ENCODE measurements around the gene PTPRM.

Gene PTPRM

DNA sequence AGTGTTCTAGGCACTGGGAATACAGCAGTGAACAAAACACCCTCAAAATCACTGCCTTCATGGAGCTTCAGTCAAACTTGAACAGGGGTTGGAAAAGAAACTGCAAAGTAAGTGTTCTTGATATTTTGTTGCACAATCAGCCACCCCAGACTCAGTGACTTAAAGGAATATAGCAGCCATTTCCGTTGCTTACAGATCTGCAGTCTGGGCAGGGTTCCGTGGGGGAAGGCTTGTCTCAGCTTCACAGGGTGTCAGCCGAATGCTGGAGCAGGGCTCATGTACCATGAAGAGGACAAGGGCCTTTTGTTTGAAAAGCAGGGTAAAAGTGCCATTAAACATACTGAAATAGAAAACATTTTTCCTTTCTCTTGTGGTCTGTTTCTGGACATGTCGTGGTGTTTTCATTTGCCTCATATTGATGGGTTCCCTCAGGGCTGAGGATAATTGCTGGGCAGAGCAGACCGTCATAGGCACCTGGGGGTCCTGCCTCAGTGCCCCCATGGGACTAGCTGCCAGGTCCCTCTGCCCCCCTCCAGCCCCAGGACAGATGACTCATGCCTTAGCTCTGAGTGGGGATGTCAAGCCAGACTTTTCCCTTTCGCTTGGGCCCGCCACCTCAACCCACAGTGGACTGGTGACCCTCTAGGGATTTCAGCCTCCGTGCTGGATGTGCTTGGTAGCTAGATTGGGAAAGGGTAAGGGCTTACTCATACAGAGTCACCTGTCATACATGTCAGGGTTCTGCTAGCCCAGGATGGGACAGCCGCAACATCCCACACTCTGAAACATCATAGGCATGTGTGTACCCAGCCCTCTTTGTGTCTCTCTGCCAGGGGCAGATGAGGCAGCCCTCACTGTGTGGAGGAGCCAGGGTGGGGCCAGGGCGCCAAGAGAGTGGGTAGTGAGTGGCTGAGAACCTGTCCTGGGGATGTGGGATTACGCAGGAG, 96.5 kb downstream of the PTPRM start:
- DNase-seq (ENCODE audit: low read depth in 2 of 3, low spot score in 1 of 3): no peak

DNA sequence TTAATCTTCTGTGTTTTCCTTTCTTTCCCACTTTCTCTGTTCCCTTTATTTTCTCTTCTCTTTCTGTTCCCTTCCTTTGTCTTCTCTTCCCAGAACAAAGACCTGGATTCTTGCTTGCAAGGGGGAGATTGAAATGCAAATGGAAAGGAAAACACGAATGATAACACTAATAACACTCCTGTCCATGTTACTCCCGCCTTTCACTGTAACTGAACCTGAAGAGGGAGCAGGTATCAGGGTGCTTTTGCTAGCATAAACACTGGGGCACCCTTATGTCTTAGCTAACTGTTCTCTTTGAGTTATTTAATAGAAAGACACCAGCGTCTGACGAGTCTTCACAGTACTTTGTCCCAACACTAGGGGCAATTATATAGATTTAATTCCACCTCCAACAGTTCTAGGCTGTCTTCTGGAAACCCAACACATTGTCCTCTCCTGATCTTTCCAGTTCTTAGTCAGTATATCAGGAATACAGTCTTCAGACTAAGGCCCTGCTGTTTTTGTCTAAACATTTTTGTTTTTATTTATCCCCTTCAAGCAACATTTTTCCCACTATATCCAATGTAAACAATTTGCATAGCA, 99.2 kb downstream of the PTPRM start:
- no peak for DNase-seq (ENCODE audit: low read depth in 2 of 3, low spot score in 1 of 3)

DNA sequence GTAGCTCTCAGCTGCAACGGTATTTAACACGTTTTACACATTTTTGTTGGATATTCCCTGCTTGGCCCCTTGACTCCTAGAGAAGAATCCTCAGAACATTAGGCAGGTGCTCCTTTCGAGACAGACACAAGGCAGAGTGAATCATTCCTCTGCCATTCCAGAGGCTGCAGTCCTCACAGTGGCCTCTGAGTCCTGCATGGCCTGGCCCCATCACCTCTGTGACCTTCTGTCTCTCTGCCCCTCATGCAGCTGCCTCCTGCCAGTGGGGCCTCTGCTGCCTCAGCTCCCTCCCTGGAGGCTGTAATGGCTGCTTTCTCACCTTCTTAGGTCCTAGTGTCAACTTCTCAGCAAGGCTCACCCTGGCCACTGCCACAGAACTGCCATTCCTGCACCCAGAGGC, 101.3 kb downstream of the PTPRM start:
- DNase-seq (ENCODE audit: low read depth in 2 of 3, low spot score in 1 of 3): no peak

DNA sequence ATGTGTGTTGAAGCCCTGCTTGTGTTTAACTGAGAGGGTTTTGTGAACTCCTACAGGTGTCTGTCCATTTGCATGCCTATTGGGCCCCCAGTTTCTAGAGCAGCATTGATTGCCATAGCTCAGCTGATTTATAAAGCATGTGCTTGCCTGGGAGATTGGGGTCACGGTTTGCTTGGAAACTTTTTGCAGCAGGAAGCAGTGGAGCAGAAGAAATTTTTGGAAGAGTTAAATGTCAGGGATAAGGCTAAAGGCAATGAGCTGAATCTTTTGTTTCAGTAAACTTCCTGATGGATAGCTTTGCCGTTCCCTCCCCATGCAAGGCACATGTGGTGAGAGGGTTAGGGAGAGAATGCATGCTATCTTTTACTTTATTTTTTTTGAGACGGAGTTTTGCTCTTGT, 102.2 kb downstream of the PTPRM start:
- no peak for DNase-seq (ENCODE audit: low read depth in 2 of 3, low spot score in 1 of 3)

DNA sequence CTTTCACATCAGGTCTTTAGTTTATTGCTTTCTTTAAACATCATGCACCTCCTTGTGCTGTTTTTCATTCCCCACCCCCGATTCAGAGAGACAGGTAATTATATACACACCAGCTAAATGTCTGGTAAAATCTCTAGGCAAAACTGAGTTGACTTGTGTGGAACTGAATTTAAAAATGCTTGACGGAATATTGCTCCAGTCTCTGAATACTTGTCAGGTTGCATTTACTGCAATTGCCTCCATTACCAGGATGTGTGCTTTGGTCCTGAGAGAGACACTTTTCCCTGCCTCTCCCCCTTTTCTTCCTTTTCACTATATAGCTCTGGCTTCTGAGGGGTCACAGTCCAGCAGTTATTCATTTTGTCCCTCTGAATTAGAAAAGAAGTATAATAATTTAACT, 104.0 kb downstream of the PTPRM start:
- DNase-seq (ENCODE audit: low read depth in 2 of 3, low spot score in 1 of 3): no peak

DNA sequence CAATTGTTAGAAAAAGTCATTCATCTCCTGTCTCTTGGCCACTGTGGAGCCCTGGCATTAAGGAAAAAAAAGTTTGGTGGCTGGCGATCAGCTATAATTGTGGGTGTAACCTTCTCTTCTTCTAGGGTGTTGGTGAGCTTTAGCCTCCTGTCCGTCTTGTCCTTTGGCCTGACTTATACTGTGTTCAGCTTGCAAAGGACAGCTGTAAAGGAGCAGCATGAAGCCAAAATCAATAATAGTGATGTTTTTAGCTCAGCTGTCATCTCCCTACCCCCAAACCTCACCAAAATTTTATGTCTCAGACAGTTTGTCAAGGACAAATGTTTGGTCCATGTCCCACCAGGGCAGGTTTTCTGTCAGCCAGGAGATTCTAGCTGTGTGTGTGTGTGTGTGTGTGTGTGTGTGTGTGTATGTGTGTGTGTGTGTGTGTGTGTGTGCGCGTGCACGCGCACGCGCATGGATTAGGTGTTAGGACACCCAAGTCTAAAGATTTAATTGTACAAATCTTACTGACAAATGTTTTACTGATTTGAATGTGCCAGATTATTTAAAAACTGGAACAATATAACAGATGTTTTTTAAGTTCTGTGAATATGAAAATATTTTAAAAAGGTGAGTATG, 109.2 kb downstream of the PTPRM start:
- no peak for DNase-seq (ENCODE audit: low read depth in 2 of 3, low spot score in 1 of 3)

DNA sequence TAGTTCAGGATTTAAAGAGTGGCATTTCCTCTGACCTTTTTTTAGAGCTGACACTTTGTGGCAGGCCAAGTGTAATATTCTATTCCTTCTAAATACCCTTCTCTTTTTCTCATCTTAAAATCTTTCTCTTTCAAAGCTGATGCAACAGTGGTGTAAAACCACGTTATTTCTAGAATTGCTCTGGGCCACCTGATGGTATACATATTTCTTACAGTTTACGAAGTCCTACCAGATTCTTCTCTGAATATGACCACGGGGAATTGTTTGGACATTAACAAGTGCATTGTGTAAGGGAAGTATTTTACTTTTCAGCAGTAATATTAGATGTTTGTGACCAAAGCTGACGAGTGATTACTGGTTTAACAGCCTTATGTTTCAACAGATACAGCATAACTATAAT, 109.9 kb downstream of the PTPRM start:
- DNase-seq (ENCODE audit: low read depth in 2 of 3, low spot score in 1 of 3): no peak

DNA sequence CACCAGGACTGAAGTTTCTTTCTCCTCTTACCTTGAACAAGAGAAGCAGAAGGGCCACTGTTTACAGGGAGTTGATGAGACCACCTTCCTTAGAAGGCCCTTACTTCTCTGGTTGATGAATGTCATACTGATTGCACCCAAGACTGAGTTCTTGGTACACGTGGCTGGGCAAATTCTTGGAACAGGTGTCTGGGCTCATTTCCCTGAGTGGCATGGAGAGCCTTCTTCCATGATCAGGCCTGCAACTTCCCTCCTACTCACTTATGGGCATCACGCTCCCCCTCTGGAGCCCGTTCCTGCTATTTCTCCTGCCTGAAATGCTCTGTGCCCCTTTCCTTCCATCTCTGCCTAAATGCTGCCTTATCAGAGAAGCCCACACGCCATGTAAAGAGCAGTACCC, 110.3 kb downstream of the PTPRM start:
- DNase-seq (ENCODE audit: low read depth in 2 of 3, low spot score in 1 of 3): no peak

DNA sequence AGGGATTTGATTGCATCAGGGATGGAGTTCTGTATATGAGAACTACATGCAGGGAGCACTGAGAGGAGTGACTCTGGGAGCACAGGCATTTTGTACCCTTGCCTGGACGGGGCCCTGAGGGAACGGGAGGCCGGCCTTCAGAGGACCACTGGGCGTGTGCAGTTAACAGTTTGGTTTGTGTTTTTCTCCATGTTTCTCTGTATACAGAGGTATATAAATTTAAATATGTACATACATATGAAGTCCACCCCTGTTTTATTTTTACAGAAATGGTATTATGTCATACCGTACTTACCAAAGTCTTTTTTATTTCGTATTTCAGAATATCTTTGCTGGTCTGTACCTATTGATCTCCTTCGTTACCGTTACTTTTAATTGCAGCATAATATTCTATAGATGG, 111.3 kb downstream of the PTPRM start:
- no peak for DNase-seq (ENCODE audit: low read depth in 2 of 3, low spot score in 1 of 3)

DNA sequence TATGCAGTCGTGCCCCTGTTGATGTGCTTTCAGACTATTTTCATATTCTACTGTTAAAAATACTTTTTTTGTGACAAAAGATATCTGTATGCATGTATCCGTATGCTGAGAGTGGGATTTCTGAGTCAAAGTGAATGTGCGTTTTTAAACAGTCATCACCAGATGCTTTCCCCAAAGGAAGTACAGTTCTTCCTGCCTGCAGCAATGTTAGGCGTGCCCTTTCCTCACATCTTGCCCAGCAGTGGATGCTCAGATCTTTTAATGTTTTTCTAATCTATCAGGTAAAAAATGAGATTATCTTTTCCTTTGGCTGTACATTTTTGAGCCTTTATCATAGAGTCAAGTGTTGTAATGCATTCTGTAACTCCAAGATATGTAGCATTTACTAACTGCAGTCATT, 111.7 kb downstream of the PTPRM start:
- no peak for DNase-seq (ENCODE audit: low read depth in 2 of 3, low spot score in 1 of 3)

DNA sequence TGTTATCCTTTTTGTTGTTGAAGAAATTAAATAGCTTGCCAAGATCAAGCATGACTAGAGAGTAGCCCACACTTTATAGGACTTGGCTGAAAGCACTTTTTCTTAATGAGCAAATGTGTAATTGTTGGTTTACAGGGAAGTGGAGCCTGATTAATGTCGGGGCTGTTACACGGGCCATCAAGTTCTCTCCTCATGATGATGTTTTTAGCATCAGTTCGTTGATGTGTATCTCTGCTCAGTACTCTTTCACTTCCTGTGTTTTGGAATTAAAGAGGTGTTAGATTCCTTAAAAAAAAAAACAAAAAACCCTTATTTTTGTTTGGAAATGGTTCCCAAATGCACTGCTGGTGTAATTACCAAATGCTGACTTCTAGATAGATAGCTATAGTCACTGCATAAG, 114.2 kb downstream of the PTPRM start:
- no peak for DNase-seq (ENCODE audit: low read depth in 2 of 3, low spot score in 1 of 3)

DNA sequence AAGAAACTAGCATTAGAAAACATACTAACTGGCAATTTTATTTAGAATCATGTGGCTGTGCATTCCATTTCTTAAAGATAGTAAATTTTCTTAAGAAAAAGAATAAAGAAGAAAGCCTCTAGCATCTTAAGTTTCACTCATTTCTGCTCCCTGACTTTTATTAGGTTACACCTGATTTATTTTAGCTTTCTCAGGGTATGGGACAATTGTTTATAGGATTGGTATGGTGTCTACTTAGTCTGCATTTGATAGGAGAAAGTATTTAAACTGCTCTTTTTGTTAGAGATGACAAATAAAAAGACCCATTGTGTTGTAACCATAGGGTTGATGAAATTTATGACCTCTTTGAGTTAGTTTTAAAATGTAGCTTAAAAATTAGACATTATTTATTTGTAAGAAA, 115.2 kb downstream of the PTPRM start:
- no peak for DNase-seq (ENCODE audit: low read depth in 2 of 3, low spot score in 1 of 3)

DNA sequence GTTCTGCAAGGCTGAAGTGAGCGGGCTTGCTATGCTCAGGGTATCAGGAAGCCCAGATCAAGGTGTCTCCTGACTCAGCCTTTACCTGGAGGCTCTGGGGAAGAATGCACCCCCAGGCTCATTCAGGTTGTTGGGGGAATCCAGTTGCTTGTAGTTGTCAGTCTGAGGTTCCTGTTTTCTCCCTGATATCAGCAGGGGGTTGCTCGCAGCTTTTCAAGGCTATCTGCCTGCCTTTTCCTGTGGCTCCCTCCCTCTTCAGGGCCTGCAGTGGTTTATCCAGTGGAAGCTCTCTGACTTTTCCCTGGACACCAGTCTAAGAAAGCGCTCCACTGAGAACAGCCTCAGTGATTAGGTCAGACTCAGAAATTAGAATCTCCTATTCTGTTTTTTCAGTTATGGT, 116.6 kb downstream of the PTPRM start:
- no peak for DNase-seq (ENCODE audit: low read depth in 2 of 3, low spot score in 1 of 3)

DNA sequence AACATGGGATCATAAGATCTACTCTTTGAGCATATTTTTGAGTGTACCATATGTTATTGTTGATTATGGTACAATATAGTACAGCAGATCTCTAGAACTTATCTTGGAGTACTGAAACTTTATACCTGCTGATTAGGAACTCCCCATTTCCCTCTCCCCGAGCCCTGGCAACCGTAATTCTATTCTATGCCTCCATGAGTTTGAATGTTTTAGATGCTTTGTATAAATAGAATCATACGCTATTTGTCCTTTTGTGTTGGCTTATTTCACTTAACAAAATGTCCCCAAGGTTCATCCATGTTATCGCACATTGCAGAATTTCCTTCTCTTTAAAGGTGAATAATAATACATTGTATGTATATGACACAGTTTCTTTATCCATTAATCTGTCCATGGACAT, 117.2 kb downstream of the PTPRM start:
- DNase-seq (ENCODE audit: low read depth in 2 of 3, low spot score in 1 of 3): no peak

DNA sequence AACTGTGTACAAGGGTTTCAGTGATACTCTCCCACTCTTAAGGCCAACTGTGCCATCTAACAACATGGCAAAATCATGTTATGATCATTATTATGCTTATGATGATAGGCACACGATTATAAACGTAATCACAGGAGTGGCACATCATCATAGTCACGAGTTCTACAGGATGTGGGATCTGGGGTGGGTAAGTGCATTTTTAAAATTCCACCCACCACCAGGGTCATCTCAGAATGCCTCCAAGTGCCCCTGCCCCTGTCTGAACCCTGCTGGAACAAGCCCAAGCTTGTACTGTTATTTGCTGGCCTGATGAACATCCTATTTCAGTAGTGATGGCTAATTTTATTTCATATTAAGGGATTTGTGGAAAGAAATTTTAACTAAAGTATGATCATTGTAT, 117.8 kb downstream of the PTPRM start:
- DNase-seq (ENCODE audit: low read depth in 2 of 3, low spot score in 1 of 3): no peak

DNA sequence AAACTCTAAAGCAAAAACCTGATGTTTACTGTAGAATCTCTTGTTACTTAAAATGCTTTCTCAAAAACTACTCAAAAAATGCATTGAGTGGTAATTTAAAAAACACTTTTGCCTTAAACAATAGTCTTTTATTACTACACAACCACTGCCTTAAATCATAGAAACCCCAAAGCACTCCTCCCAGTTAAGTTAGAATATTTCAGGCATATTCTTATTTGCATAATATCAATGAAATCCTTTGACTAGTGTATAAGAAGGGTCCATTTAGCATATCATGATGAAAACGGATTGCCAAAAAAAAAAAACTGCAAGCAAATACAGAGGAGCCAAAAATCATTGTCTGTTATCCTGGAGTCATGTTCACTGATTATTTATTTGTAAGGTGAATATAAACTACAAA, 119.2 kb downstream of the PTPRM start:
- DNase-seq (ENCODE audit: low read depth in 2 of 3, low spot score in 1 of 3): no peak

DNA sequence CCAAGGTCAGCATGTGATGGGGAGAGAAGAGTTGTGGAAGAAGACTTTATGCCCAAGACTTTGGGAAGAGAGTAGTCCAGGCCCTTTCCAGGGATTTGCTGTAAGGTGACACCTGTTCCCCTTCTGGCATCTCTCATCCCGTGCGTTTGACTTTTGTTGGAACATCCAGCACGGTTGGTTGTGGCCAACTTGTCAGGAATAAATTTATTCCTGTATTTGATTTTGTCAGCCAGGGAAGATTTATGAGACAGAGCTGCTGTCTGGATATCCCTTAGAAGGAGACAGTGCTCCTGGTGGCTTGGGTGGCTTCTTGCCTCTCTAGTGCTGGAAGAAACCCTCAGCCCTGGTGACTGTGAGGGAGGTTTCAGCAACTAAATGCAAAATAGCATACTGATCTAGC, 121.5 kb downstream of the PTPRM start:
- DNase-seq (ENCODE audit: low read depth in 2 of 3, low spot score in 1 of 3): no peak

DNA sequence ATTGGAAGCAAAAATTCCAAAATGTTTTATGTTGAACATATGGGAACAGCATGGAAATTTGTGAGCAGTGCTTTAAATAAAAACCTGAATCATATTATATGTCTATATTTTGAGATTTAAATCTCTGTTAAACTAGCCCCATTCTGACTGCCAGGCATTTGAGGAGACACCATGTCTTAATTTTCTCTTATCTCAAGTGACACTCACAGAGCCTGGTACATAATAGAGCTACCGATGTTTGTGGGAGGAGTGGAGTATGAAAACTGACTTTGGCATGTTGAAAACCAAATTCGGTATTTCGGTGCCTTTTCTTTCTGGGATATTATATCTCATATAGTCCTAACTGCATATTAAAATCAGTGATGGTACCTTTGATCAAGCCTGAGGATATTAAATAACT, 124.1 kb downstream of the PTPRM start:
- DNase-seq (ENCODE audit: low read depth in 2 of 3, low spot score in 1 of 3): no peak

DNA sequence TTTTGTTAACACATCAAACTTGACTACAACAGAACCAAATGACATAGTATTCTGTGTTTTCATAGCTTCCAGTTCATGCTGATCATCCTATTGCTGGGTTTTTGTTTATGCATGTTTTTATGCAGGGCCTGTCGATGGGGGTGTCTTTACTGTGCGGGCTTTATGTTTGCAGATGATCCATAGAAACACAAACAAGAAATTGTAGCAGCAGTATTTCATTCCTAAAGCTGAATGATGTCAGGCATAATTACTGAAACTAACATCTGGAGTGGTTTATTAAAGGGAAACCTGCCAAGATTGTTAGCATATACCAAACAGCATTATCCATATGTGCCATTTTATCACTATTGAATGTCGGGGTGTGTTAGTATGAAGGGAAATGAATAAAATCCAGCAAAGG, 129.7 kb downstream of the PTPRM start:
- DNase-seq (ENCODE audit: low read depth in 2 of 3, low spot score in 1 of 3): no peak

DNA sequence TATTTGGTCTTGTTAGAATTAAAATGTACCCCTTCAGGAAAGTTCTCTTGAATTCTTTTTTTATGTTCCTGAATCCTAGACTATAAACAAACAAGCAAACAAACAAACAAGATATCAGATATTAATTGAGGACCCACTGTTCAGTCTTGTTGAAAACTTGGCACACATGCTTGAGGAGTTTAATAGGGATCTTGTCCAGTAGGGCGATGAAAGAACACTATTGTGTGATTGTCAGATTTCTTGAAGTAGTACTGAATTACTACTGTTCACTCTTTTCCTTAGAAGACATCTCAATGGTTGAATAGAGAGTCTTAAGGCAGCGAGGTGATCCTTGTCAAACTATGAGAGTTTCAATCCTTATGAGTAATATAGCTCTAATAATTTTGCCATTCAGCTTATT, 130.2 kb downstream of the PTPRM start:
- no peak for DNase-seq (ENCODE audit: low read depth in 2 of 3, low spot score in 1 of 3)

DNA sequence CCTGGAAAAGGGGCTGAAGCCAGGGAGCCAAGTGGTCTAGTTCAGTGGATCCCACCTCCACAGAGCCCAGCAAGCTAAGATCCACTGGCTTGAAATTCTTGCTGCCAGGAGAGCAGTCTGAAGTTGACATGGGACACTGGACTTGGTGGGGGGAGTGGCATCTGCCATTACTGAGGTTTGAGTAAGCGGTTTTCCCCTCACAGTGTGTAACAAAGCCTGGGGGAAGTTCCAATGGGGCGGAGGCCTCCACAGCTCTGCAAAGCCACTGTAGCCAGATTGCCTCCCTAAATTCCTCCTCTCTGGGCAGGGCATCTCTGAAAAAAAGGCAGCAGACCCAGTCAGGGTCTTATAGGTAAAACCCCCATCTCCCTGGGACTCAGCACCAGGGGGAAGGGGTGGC, 144.4 kb downstream of the PTPRM start:
- DNase-seq (ENCODE audit: low read depth in 2 of 3, low spot score in 1 of 3): no peak

DNA sequence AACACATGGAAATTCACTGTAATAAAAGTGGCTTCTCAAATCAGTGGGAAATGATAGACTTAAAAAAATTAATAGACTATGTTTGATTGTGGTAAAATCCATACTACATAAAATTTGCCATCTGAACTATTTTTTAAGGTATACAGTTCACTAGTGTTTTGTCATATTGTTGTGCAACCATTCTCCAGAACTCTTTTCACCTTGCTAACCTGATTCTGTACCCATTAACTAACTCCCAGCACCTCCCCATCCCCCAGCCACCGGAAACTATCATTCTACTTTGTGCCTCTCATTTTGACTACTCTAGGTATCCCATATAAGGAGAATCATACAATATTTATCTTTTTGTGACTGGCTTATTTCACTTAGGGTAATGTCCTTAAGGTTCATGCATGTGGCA, 153.3 kb downstream of the PTPRM start:
- DNase-seq (ENCODE audit: low read depth in 2 of 3, low spot score in 1 of 3): no peak

Data from stimulated activated CD4-positive, alpha-beta T cell treated with anti-CD3 and anti-CD28 coated beads, Interleukin-12 subunit alpha, Interleukin-12 subunit beta, amount 100 ng/mL, for 48 hours (primary cell).